PFSK-1 (cell line): Measurements from ENCODE around the gene PPL.

Experiments
- FOXP2 ChIP-seq: optimal IDR thresholded peaks from 2 replicates; pipeline ENCODE3; 2011; ENCODE audit warnings: borderline replicate concordance, control low read depth, inconsistent platforms; ENCODE audit not compliant: insufficient read depth; ENCODE audit errors: extremely low read length, extremely low read depth
- POLR2AphosphoS5 ChIP-seq: IDR thresholded peaks from 2 replicates; pipeline ENCODE4 v1.6.1; 2012; ENCODE audit warnings: low read depth, mild to moderate bottlenecking, control low read depth, low read length, moderate library complexity
- SIN3A ChIP-seq: IDR thresholded peaks from 2 replicates; pipeline ENCODE4 v1.6.1; 2012; ENCODE audit warnings: mild to moderate bottlenecking, low read length, moderate library complexity, borderline replicate concordance; ENCODE audit not compliant: insufficient read depth
- TAF1 ChIP-seq: IDR thresholded peaks from 2 replicates; pipeline ENCODE4 v1.6.1; 2012; ENCODE audit warnings: low read length, control low read depth, borderline replicate concordance; ENCODE audit not compliant: insufficient read depth
- TF ChIP-seq, protein P1 (sequence below), 2 experiments: IDR thresholded peaks; 2 replicates each; pipeline versions ENCODE4 v1.6.1 to v1.8.0; 2011 to 2012; ENCODE audit warnings: low read depth in 2 of 2, low read length in 2 of 2, control low read depth in 1 of 2, inconsistent platforms in 1 of 2, mild to moderate bottlenecking in 1 of 2, moderate library complexity in 1 of 2; ENCODE audit not compliant: insufficient read depth in 1 of 2

Gene PPL

GRCh38 chr16:4893103-4893862 is 43.7 kb downstream of the PPL start:
- TF ChIP-seq POLR2AphosphoS5: no peak
- TF ChIP-seq, protein P1, sequence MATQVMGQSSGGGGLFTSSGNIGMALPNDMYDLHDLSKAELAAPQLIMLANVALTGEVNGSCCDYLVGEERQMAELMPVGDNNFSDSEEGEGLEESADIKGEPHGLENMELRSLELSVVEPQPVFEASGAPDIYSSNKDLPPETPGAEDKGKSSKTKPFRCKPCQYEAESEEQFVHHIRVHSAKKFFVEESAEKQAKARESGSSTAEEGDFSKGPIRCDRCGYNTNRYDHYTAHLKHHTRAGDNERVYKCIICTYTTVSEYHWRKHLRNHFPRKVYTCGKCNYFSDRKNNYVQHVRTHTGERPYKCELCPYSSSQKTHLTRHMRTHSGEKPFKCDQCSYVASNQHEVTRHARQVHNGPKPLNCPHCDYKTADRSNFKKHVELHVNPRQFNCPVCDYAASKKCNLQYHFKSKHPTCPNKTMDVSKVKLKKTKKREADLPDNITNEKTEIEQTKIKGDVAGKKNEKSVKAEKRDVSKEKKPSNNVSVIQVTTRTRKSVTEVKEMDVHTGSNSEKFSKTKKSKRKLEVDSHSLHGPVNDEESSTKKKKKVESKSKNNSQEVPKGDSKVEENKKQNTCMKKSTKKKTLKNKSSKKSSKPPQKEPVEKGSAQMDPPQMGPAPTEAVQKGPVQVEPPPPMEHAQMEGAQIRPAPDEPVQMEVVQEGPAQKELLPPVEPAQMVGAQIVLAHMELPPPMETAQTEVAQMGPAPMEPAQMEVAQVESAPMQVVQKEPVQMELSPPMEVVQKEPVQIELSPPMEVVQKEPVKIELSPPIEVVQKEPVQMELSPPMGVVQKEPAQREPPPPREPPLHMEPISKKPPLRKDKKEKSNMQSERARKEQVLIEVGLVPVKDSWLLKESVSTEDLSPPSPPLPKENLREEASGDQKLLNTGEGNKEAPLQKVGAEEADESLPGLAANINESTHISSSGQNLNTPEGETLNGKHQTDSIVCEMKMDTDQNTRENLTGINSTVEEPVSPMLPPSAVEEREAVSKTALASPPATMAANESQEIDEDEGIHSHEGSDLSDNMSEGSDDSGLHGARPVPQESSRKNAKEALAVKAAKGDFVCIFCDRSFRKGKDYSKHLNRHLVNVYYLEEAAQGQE (IDR thresholded peaks at IDR 0.05; ENCODE audit: insufficient read depth in 1 of 2, low read depth in 2 of 2, low read length in 2 of 2): no peak
- TF ChIP-seq FOXP2: no peak
- TF ChIP-seq SIN3A: no peak
- no peak for TF ChIP-seq TAF1

GRCh38 chr16:4892361-4893102 is 44.4 kb downstream of the PPL start:
- TF ChIP-seq SIN3A (no peak), FOXP2 (no peak), TAF1 (no peak)
- TF ChIP-seq, protein P1 (IDR thresholded peaks at IDR 0.05; ENCODE audit: insufficient read depth in 1 of 2, low read depth in 2 of 2, low read length in 2 of 2): no peak

- TF ChIP-seq, protein P1 (IDR thresholded peaks at IDR 0.05; ENCODE audit: insufficient read depth in 1 of 2, low read depth in 2 of 2, low read length in 2 of 2): no peak
- no peak for TF ChIP-seq TAF1
- no peak for TF ChIP-seq FOXP2
Observed at GRCh38 chr16:4891886-4892216, 45.1 kb downstream of the PPL start.

- TF ChIP-seq SIN3A (no peak), FOXP2 (no peak), POLR2AphosphoS5 (no peak), TAF1 (no peak)
- TF ChIP-seq, protein P1 (IDR thresholded peaks at IDR 0.05; ENCODE audit: insufficient read depth in 1 of 2, low read depth in 2 of 2, low read length in 2 of 2): no peak
Observed at GRCh38 chr16:4891097-4891885, 45.7 kb downstream of the PPL start.
